HG02981 (cell line): ENCODE measurements around the gene SDR42E1.

ENCODE experiments used
- ATAC-seq: cut with Tn5 transposase; IDR thresholded peaks from one replicate; pipeline ENCODE4 v1.9.1; 2021; ENCODE audit warnings: mild to moderate bottlenecking, moderate library complexity; ENCODE audit not compliant: unreplicated experiment

SDR42E1 gene

DNA sequence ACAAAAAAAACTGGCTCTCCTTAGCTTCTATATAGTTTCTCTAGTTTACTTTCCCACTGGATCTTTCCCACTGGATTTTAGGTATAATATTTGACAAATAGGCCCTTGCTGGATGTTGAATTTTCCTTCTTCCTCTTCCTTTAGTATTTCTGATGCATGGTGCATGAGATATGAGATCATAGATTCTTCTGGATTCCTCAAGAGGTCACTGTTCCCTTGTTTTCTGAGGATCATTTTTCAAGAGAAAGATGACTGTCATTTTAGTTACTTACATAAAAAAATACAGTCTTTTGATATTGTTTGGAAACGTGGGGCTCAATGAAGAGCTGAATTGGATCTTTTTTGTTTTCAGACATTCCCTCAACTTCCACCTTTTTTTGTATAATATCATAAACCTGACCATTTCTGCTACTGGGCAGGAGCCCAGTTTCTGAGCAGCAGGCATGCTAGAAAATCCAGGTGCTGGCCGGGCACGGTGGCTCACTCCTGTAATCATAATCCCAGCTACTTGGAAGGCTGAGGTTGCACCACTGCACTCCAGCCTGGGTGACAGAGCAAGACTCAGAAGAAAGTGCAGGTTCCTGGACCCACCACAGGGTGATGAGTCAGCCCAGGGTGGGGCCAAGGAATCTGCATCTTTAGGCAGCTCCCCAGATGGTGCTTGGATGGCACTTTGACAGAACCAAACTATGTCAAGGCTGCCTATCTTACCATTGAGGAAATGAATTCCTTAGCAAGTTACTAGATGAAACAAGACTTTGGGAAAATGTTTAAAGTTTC lies 70.3 kb downstream of the SDR42E1 start:
- ATAC-seq, result no peak

DNA sequence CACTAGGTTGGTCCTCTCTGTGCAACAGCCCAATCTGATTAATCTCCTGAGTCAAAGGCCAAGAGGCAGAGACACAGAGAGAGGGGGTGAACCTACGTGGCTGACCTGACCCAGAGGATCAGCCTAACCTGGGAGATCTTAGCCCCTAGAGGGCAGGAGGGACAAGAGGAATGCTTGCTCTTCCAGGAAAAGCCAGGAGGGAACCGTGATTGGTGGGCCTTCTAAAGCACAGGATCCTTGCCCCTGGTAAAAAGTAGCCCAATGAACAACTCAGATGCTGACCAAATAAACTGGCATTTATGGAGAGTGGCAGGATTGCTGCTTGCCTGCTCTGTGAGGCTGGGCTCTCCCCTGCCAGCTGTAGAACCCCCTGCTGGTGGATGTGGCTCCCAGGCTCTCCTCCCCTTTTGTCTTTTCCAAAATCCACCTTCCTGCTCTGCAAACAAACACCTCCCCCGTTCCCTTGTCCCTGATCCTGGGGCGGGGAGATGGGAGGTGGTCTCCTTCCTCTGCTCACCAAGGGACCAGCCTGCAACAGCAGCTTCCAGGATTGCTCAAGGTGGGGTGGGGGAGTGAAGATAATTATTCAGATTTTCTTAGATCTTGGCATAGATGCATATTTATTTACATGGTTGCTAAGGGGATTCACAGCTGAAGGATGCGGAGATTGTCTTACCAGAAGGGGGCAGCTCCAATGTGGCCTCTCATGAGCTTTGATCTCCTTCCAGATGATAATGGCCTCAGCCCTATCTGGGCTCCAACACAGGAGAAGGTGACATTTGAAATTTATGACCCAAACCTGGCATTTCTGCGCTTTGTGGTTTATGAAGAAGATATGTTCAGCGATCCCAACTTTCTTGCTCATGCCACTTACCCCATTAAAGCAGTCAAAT lies 71.9 kb downstream of the SDR42E1 start:
- no peak for ATAC-seq
